HepG2 (cell line): ENCODE results near the gene DLL4. TPM values are rescaled to one million over a fixed set of nuclear protein-coding genes. Genes with fewer than 3 reads are reported as not detected.

ENCODE experiments used
- ARNTL ChIP-seq: sonication (generic); formaldehyde crosslinking; IDR thresholded peaks from 2 replicates; pipeline ENCODE4 v1.4.0; 2020; ENCODE audit warnings: mild to moderate bottlenecking, missing genetic modification reagents
- HIVEP1 ChIP-seq: sonication (generic); formaldehyde crosslinking; IDR thresholded peaks from 2 replicates; pipeline ENCODE4 v1.4.0; 2020; ENCODE audit warnings: mild to moderate bottlenecking, missing genetic modification reagents
- ISX ChIP-seq: sonication (generic); formaldehyde crosslinking; conservative IDR thresholded peaks from 2 replicates; pipeline ENCODE4 v1.5.0; 2020; ENCODE audit warnings: missing genetic modification reagents
- SUZ12 ChIP-seq: fragments of 150-350 bp; IDR thresholded peaks from 2 replicates; pipeline ENCODE4 v1.6.1; 2014; ENCODE audit warnings: low read depth, low read length
- TOPORS ChIP-seq: sonication (generic); formaldehyde crosslinking; IDR thresholded peaks from 2 replicates; pipeline ENCODE4 v1.8.0; 2023; ENCODE audit warnings: mild to moderate bottlenecking, missing genetic modification reagents
- ZNF496 ChIP-seq: sonication (generic); formaldehyde crosslinking; IDR thresholded peaks from 2 replicates; pipeline ENCODE4 v1.8.1; 2023; ENCODE audit warnings: mild to moderate bottlenecking, moderate library complexity, missing genetic modification reagents; ENCODE audit not compliant: insufficient replicate concordance
- ZNF619 ChIP-seq: sonication (generic); formaldehyde crosslinking; IDR thresholded peaks from 2 replicates; pipeline ENCODE4 v1.4.0; 2020; ENCODE audit warnings: mild to moderate bottlenecking, missing genetic modification reagents
- ZNF777 ChIP-seq: sonication (generic); formaldehyde crosslinking; IDR thresholded peaks from 2 replicates; pipeline ENCODE4 v1.4.0; 2020; ENCODE audit warnings: missing genetic modification reagents
- polyA plus RNA-seq, 8 experiments: library from polyadenylated mRNA; depleted of rRNA in 3 of 8; stranded (reverse) in 7 of 8; unstranded in 1 of 8; fragments of >200 nt; fragmentation: Illumina TruSeq in 4 of 8; extraction: Trizol in 4 of 8; gene quantifications; 2 replicates each; pipeline versions ENCODE4 v1.2.1 to v1.2.3, GENCODE V29; 2011 to 2016; ENCODE audit warnings: low read depth in 4 of 8, missing spikeins in 1 of 8, mixed read lengths in 1 of 8; ENCODE audit not compliant: insufficient read depth in 1 of 8
- total RNA-seq, 5 experiments: library from RNA; depleted of rRNA; stranded (reverse); fragments of >200 nt; fragmentation: Illumina TruSeq; extraction: Trizol; gene quantifications; 2 replicates each; pipeline ENCODE4 v1.2.3, GENCODE V29; 2016; ENCODE audit warnings: low read depth in 1 of 5
- TF ChIP-seq, protein P1 (sequence below): sonication (generic); formaldehyde crosslinking; IDR thresholded peaks from 2 replicates; pipeline ENCODE4 v1.4.0; 2020; ENCODE audit warnings: mild to moderate bottlenecking, missing genetic modification reagents
- TF ChIP-seq, protein P2 (sequence below): sonication (generic); formaldehyde crosslinking; IDR thresholded peaks from 2 replicates; pipeline ENCODE4 v1.4.0; 2020; ENCODE audit warnings: missing genetic modification reagents
- TF ChIP-seq, protein P3 (sequence below): sonication (generic); formaldehyde crosslinking; IDR thresholded peaks from 2 replicates; pipeline ENCODE4 v1.8.0; 2022; ENCODE audit warnings: missing genetic modification reagents, mild to moderate bottlenecking, inconsistent platforms, borderline replicate concordance
- TF ChIP-seq, protein P4 (sequence below): IDR thresholded peaks from 2 replicates; pipeline ENCODE4 v1.6.1; 2016; ENCODE audit warnings: low read depth

Gene DLL4
- total and polyA plus RNA-seq, 2 of the 13 experiments (the other 11 are each of a cell fraction or from before 2014, with no cell fraction given): 0.20 to 0.25 TPM

DNA sequence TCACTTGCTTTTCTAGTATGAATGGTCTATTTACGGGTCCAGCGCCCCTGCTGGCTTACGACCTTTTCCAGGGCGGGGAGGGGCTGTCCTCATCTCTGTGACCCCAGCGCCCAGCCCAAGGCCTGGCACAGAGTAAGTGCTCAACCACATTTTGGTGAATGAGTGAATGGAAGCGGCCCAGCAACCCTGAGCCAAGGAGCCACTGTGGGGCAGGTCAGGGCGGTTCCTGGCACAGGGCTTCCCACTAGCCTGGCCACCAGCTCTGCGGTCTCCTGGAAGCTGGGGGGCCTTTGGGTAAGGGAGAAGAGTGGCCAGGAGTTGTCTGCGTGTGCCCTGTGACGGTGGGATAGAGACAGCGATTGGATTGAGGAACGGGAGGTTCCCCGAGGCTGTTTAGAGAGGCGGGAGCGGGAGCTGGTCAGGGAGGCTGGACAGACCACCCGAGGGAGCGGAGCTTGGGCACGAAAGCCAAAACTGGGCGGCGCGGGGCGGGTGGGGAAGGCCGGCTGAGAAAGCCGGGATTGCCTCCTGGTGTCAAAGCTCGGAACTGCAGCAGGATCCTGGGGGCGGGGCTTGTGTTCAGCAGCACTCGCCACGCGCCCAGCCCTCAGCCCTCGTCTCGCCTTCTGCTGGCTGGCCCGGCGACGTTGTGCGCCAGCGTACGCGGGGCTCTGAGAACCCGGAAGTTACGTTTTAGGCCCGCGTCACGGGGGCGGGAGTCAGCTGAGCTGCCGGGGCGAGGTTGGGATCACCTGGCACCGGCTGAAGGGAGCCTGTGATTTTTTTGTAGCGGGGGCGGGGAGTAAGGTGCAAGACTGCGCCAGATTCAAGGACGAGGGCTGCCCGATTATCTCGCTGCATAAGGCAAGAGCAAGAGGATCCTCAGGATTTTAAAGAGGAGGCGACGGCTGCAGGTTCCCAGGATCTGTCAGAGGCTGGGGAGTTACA, 35.1 kb upstream of the DLL4 start, which contains the start of gene VPS18 (continued):
- TF ChIP-seq, protein P1, sequence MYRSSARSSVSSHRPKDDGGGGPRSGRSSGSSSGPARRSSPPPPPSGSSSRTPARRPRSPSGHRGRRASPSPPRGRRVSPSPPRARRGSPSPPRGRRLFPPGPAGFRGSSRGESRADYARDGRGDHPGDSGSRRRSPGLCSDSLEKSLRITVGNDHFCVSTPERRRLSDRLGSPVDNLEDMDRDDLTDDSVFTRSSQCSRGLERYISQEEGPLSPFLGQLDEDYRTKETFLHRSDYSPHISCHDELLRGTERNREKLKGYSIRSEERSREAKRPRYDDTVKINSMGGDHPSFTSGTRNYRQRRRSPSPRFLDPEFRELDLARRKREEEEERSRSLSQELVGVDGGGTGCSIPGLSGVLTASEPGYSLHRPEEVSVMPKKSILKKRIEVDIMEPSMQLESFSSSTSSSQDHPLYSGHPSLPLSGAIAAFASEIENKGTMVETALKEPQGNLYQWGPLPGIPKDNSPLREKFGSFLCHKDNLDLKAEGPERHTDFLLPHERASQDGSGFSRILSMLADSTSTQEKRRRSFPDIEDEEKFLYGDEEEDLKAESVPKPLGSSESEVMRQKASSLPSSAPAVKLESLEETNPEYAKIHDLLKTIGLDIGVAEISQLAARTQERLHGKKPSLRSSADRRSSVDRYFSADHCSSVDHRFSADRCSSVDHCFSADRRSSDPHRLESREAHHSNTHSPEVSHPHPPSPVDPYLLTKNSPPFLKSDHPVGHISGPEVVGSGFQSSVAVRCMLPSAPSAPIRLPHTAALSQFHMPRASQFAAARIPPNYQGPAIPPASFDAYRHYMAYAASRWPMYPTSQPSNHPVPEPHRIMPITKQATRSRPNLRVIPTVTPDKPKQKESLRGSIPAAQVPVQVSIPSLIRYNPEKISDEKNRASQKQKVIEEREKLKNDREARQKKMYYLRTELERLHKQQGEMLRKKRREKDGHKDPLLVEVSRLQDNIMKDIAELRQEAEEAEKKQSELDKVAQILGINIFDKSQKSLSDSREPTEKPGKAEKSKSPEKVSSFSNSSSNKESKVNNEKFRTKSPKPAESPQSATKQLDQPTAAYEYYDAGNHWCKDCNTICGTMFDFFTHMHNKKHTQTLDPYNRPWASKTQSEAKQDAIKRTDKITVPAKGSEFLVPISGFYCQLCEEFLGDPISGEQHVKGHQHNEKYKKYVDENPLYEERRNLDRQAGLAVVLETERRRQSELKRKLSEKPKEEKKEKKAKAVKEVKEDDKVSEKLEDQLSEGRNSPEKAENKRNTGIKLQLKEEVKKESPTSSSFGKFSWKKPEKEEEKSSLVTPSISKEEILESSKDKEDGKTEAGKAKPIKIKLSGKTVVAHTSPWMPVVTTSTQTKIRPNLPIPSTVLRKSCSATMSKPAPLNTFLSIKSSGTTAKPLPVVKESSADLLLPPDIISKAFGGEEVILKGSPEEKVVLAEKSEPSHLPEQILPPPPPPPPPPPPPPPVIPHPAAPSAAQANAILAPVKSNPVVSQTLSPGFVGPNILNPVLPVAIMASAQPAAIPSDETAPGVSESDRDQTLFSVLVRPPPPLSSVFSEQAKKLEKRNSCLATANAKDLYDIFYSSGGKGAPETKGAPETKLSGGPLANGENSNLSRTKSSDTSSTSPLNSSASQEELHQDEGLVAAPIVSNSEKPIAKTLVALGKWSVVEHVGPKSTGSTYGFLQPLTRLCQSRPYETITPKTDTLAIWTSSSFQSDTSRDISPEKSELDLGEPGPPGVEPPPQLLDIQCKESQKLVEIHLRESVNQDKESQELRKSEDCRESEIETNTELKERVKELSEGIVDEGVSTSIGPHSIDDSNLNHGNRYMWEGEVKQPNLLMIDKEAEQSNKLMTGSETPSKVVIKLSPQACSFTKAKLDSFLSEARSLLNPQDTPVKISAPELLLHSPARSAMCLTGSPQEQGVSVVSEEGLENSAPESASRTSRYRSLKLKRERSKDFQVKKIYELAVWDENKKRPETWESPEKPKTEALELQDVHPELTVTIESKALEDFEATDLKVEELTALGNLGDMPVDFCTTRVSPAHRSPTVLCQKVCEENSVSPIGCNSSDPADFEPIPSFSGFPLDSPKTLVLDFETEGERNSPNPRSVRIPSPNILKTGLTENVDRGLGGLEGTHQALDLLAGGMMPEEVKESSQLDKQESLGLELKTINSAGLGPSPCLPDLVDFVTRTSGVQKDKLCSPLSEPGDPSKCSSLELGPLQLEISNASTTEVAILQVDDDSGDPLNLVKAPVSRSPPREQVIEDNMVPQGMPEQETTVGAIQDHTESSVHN (CRISPR knock-in tag): no peak
- TF ChIP-seq ZNF496 (CRISPR knock-in tag) (no peak), ZNF619 (CRISPR knock-in tag) (no peak), ZNF777 (no peak), TOPORS (0 out of 2 replicates have a peak, but pooled peaks have one; percentile 72), ARNTL (CRISPR knock-in tag) (0 out of 2 replicates have a peak, but pooled peaks have one; percentile 16), SUZ12 (no peak), HIVEP1 (CRISPR knock-in tag) (no peak), ISX (no peak)
- TF ChIP-seq, protein P2, sequence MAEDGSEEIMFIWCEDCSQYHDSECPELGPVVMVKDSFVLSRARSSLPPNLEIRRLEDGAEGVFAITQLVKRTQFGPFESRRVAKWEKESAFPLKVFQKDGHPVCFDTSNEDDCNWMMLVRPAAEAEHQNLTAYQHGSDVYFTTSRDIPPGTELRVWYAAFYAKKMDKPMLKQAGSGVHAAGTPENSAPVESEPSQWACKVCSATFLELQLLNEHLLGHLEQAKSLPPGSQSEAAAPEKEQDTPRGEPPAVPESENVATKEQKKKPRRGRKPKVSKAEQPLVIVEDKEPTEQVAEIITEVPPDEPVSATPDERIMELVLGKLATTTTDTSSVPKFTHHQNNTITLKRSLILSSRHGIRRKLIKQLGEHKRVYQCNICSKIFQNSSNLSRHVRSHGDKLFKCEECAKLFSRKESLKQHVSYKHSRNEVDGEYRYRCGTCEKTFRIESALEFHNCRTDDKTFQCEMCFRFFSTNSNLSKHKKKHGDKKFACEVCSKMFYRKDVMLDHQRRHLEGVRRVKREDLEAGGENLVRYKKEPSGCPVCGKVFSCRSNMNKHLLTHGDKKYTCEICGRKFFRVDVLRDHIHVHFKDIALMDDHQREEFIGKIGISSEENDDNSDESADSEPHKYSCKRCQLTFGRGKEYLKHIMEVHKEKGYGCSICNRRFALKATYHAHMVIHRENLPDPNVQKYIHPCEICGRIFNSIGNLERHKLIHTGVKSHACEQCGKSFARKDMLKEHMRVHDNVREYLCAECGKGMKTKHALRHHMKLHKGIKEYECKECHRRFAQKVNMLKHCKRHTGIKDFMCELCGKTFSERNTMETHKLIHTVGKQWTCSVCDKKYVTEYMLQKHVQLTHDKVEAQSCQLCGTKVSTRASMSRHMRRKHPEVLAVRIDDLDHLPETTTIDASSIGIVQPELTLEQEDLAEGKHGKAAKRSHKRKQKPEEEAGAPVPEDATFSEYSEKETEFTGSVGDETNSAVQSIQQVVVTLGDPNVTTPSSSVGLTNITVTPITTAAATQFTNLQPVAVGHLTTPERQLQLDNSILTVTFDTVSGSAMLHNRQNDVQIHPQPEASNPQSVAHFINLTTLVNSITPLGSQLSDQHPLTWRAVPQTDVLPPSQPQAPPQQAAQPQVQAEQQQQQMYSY (CRISPR knock-in tag): no peak
- TF ChIP-seq, protein P3, sequence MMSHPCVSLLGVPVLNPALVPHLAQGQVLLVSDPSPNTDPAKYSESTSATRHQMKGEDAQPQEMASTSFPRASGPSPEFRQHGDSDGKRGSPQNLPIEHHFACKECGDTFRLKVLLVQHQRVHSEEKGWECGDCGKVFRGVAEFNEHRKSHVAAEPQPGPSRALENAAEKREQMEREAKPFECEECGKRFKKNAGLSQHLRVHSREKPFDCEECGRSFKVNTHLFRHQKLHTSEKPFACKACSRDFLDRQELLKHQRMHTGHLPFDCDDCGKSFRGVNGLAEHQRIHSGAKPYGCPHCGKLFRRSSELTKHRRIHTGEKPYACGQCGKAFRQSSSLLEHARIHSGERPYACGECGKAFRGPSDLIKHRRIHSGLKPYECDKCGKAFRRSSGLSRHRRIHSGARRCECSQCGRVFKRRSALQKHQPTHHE (CRISPR knock-in tag): 0 out of 2 replicates have a peak, but pooled peaks have one; percentile 40
- TF ChIP-seq, protein P4, sequence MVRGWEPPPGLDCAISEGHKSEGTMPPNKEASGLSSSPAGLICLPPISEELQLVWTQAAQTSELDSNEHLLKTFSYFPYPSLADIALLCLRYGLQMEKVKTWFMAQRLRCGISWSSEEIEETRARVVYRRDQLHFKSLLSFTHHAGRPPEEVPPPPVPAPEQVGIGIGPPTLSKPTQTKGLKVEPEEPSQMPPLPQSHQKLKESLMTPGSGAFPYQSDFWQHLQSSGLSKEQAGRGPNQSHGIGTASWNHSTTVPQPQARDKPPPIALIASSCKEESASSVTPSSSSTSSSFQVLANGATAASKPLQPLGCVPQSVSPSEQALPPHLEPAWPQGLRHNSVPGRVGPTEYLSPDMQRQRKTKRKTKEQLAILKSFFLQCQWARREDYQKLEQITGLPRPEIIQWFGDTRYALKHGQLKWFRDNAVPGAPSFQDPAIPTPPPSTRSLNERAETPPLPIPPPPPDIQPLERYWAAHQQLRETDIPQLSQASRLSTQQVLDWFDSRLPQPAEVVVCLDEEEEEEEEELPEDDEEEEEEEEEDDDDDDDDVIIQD (CRISPR knock-in tag): no peak
